GM06990 (cell line): Measurements from ENCODE around the gene HIRA.

Experiments used
- DNase-seq: peaks from one replicate; pipeline ENCODE4 v3.0.0-alpha.2; 2011; ENCODE audit not compliant: insufficient read length; ENCODE audit errors: extremely low read depth
- H3K27me3 ChIP-seq: replicated peaks from 2 replicates; pipeline ENCODE4 v1.6.0; 2011; ENCODE audit warnings: low read length; ENCODE audit not compliant: control insufficient read depth, insufficient read depth
- H3K36me3 ChIP-seq: 2 replicates; pipeline ENCODE4 v1.5.1; 2011; ENCODE audit warnings: low read length; ENCODE audit not compliant: control insufficient read depth, insufficient read depth
- H3K4me3 ChIP-seq: replicated peaks from 2 replicates; pipeline ENCODE4 v1.5.1; 2011; ENCODE audit warnings: low read depth, mild to moderate bottlenecking, control low read depth, low read length
- TF ChIP-seq, protein P1 (sequence below): IDR thresholded peaks from 2 replicates; pipeline ENCODE4 v1.5.1; 2011; ENCODE audit warnings: low read length, control low read depth, mild to moderate bottlenecking, inconsistent platforms; ENCODE audit not compliant: insufficient read depth, poor library complexity, severe bottlenecking

HIRA gene

DNA sequence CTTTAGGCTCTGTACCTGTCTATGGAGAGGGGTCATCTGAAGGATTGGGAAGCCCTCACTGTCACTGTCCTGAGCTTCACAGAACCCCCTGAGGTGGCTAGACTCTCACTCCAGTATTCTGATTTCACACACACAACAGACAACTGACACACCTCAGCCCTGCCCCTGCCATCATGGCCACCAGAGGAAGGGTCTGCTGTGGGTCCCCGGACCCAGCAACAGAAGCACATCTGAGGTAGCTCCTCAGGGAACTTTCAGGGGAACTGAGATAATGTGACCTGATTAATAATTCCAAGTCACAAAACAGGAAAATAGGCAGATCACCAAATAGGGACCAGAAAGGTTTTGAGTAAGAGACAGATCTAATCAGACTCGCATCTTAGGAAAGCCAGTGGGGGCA, 23.5 kb upstream of the HIRA start:
- TF ChIP-seq, protein P1, sequence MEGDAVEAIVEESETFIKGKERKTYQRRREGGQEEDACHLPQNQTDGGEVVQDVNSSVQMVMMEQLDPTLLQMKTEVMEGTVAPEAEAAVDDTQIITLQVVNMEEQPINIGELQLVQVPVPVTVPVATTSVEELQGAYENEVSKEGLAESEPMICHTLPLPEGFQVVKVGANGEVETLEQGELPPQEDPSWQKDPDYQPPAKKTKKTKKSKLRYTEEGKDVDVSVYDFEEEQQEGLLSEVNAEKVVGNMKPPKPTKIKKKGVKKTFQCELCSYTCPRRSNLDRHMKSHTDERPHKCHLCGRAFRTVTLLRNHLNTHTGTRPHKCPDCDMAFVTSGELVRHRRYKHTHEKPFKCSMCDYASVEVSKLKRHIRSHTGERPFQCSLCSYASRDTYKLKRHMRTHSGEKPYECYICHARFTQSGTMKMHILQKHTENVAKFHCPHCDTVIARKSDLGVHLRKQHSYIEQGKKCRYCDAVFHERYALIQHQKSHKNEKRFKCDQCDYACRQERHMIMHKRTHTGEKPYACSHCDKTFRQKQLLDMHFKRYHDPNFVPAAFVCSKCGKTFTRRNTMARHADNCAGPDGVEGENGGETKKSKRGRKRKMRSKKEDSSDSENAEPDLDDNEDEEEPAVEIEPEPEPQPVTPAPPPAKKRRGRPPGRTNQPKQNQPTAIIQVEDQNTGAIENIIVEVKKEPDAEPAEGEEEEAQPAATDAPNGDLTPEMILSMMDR: no peak
- no peak for DNase-seq
- H3K36me3 ChIP-seq: peaks cover 35% of the 10 kb centered on the region
- H3K27me3 ChIP-seq: no peaks in the 10 kb centered on the region
- no peak overlapping the region for H3K4me3 ChIP-seq

DNA sequence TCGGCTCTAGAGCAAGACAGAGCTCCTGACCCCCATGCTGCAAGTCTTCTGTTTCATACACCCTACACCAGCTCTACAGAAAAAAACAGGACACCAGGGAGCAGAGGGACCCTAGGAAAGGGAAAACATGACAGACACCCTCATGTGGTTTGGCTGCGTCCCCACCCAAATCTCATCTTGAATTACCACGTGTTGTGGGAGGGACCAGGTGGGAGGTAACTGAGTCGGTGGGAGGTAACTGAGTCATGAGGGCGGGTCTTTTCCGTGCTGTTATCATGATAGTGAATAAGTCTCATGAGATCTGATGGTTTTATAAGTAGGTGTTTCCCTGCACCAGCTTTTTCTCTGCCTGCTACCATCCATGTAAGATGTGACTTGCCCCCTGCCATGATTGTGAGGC, 22.6 kb upstream of the HIRA start:
- no peaks in the 10 kb centered on the region for H3K27me3 ChIP-seq
- TF ChIP-seq, protein P1: no peak
- DNase-seq: no peak
- peaks cover 35% of the 10 kb centered on the region for H3K36me3 ChIP-seq
- H3K4me3 ChIP-seq: no peak overlapping the region

DNA sequence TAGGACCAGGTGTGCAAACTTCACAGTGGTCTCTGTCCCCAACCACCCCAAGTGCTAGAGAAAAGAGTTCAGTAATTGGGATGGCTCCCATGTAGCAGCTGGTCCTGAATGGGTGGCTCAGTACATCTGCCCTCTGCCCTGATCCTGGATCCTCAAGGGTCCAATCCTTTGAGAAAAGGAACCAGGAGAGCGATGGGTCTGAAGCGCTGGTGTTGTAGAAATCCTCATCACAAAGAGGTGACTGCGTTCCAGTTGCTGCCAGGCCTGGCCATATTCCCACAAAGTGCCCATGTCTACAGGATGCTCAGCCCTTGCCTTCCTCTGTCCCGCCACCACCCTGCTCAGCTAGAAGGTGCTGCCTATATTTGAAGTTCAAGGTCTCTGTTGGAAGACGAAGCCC, 22.2 kb upstream of the HIRA start:
- peaks cover 35% of the 10 kb centered on the region for H3K36me3 ChIP-seq
- no peak for DNase-seq
- H3K4me3 ChIP-seq: no peak overlapping the region
- H3K27me3 ChIP-seq: no peaks in the 10 kb centered on the region
- TF ChIP-seq, protein P1: no peak

DNA sequence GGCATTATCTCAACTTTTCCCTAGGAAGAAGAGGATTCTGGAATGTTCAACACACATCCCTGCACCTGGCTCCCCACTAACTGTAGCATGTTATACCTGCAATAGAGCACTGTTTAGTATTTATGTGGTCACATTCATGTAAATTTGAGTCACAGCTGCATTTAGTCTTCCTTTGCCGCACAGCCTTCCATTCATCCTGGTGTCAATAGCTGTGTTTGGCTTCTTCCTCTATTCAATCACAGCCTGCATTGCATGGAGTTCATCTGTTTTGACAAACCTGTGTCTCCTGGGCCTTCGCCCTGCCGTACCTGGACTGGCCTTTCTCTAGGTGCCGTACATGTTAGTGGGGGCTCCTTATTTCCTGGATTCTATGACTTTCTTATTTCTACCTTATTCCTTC, 20.0 kb upstream of the HIRA start:
- TF ChIP-seq, protein P1: no peak
- H3K27me3 ChIP-seq: no peaks in the 10 kb centered on the region
- peaks cover 29% of the 10 kb centered on the region for H3K36me3 ChIP-seq
- DNase-seq: no peak
- no peak overlapping the region for H3K4me3 ChIP-seq

DNA sequence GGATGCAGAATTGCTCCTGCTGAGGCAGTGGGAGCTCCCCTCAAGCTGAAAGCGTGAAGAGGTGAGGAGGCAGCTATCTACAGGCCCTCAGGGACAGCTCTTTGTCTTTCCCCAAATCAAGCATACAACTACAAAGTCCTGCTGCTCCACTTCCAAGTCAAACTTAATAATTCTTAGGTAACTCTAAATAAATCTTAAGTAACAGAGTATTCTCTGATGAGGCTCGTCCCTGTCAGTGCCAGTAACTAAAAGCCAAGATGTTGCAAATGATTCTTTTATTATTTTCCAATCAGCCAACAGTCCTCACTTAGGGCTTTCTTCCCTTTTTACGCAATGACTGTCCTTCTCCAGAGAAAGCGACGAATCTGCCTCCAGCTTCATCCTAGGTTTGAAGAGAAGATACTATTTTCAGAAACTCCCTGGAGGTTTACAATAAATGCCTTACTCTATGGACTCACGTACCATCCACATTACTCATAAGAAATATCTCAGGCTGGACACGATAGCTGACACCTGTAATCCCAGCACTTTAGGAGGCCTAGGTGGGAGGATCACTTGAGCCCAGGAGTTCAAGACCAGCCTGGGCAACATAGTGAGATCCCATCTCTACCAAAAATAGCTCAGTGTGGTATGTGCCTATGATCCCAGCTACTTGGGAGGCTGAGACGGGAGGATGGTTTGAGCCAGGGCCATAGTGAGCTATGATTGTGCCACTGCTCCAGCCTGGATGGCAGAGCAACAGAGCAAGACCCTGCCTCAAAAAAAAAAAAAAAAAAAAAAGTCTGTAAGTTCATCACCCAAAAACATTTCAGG, 19.0 kb upstream of the HIRA start:
- peaks cover 21% of the 10 kb centered on the region for H3K36me3 ChIP-seq
- no peak overlapping the region for H3K4me3 ChIP-seq
- DNase-seq: no peak
- TF ChIP-seq, protein P1: no peak
- H3K27me3 ChIP-seq: no peaks in the 10 kb centered on the region

DNA sequence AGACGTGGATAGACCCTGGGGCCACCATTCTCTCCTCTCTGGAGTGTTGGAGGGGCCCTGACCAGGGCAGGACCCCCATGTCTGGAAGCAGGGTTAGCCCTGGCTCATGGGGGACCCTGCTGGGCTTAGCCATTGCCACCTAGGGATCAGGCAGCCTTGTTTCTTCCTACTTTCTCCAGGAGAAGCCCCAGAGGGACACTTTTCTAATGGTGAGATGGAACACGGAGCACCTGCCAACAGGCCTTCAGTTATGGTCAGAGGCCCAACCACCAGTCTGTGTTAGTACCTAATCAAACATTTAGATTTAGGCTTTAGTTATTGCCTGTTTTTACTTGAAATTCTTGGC, 17.9 kb upstream of the HIRA start:
- TF ChIP-seq, protein P1: no peak
- DNase-seq: no peak
- H3K27me3 ChIP-seq: no peaks in the 10 kb centered on the region
- no peak overlapping the region for H3K4me3 ChIP-seq
- peaks cover 13% of the 10 kb centered on the region for H3K36me3 ChIP-seq
